Measurements from ENCODE around the gene SNX22. TPM values are rescaled to one million over a fixed set of nuclear protein-coding genes. Genes with fewer than 3 reads are reported as not detected.
"Not testable (repeated sequence)": the region's sequence is repeated elsewhere in the genome, so short reads cannot be mapped to it uniquely, and the experiment has no call there.

SNX22 gene
- polyA plus RNA-seq, 1 donor (not counting 4 experiments of a cell fraction or from before 2014, with no cell fraction given), result 0.04 TPM

DNA sequence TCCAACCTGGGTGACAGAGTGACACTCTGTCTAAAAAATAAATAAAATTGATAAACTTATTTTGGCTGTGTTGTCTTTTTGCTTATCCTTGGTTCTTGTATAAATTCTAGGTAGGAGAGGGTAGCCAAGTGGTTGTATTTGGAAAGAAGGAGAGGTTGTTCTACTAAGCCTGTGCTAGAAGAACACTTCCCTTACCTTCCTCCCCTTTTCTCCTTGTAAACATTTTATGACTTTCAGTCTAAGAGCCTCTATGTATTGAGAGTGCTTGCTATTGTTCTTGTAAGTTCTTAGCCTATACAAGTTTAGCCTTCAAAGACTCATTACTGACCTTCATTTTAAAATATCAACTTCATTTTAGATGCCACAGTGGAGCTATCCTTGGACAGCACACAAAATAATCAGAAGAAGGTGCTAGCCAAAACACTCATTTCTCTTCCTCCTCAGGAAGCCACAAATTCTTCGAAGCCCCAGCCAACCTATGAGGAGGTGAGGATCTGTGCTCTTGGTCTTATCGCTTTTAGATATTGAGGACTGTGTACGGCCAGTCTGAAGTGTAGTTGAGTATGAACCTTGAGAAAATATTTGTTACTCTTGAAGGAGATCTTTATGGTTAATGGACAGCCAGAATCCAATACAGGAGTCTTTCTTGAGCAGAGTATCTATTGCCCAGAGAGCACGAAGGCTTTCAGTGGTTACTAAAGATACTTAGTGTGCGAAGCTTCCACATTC, 33.6 kb upstream of the SNX22 start:
- H2AFZ ChIP-seq (ENCODE audit: control insufficient read depth, low read length), result no peak overlapping the region
- H4K20me1 ChIP-seq (ENCODE audit: control insufficient read depth, extremely low read depth, insufficient read depth, low read length), result no peaks in the 10 kb centered on the region
- no peaks in the 10 kb centered on the region for H3K9me1 ChIP-seq (ENCODE audit: control insufficient read depth, extremely low read depth, insufficient read depth, low read length)
- no peak for DNase-seq (ENCODE audit: low read depth, low spot score)
- no peak overlapping the region for H3K4me2 ChIP-seq (ENCODE audit: control insufficient read depth, extremely low read depth, insufficient read depth, low read depth, low read length)
- no peaks in the 10 kb centered on the region for H3K9me3 ChIP-seq (ENCODE audit: control insufficient read depth, low read depth, low read length)
- peaks cover 14 to 23% of the 10 kb centered on the region in 2 experiments for H3K36me3 ChIP-seq (ENCODE audit: control insufficient read depth in 2 of 2, extremely low read depth in 1 of 2, insufficient read depth in 2 of 2, low read length in 2 of 2)
- H3K79me2 ChIP-seq (ENCODE audit: control insufficient read depth, insufficient read depth, low read length), result no peaks in the 10 kb centered on the region
- no peak overlapping the region for H3K4me3 ChIP-seq (ENCODE audit: control insufficient read depth in 2 of 3, extremely low read depth in 1 of 3, insufficient read depth in 2 of 3, low read depth in 1 of 3, low read length in 3 of 3)
- no peaks in the 10 kb centered on the region for H3K27me3 ChIP-seq (ENCODE audit: control insufficient read depth, extremely low read depth, insufficient read depth, low read length)
- dilution Hi-C loops (cut with MboI; ENCODE audit: extremely low pct_ligation_motif_present, low sequenced_read_pairs), result no loop called here
- no peaks in the 10 kb centered on the region for H3K4me1 ChIP-seq (ENCODE audit: control insufficient read depth, extremely low read depth, insufficient read depth, low read length)
- no peak overlapping the region for H3K9ac ChIP-seq (ENCODE audit: control insufficient read depth, extremely low read depth, insufficient read depth, low read length)
- TF ChIP-seq CTCF (optimal IDR thresholded peaks at IDR 0.05 in 1 of 3, IDR thresholded peaks at IDR 0.05 in 1 of 3, conservative IDR thresholded peaks at IDR 0.05 in 1 of 3; ENCODE audit: extremely low read depth in 1 of 3, insufficient read depth in 2 of 3, low read length in 3 of 3), result no peak
- TF ChIP-seq EZH2 (IDR thresholded peaks at IDR 0.05; ENCODE audit: low read length), result no peak
- no peak overlapping the region for H3K27ac ChIP-seq (ENCODE audit: control insufficient read depth, insufficient read depth, low read length)
- no peak for FAIRE-seq

DNA sequence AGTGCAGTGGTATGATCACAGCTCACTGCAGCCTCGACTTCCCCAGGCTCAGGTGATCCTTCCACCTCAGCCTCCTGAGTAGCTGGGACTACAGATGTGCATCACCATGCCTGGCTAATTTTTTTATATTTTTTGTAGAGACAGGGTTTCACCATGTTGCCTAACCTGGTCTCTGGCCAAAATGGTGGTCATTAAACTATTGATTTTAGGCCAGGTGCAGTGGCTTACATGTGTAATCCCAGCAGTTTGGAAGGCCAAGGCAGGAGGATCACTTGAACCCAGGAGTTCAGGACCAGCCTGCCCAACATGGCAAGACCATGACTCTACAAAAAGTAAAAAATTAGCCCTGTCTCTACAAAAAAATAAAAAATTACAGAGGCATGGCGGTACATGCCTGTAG, 31.2 kb upstream of the SNX22 start:
- H3K9me1 ChIP-seq (ENCODE audit: control insufficient read depth, extremely low read depth, insufficient read depth, low read length); H4K20me1 ChIP-seq (ENCODE audit: control insufficient read depth, extremely low read depth, insufficient read depth, low read length); H3K9me3 ChIP-seq (ENCODE audit: control insufficient read depth, low read depth, low read length); DNase-seq (ENCODE audit: low read depth, low spot score); H3K27ac ChIP-seq (ENCODE audit: control insufficient read depth, insufficient read depth, low read length); H3K4me2 ChIP-seq (ENCODE audit: control insufficient read depth, extremely low read depth, insufficient read depth, low read depth, low read length); H3K79me2 ChIP-seq (ENCODE audit: control insufficient read depth, insufficient read depth, low read length); dilution Hi-C loops (cut with MboI; ENCODE audit: extremely low pct_ligation_motif_present, low sequenced_read_pairs); H2AFZ ChIP-seq (ENCODE audit: control insufficient read depth, low read length); H3K4me1 ChIP-seq (ENCODE audit: control insufficient read depth, extremely low read depth, insufficient read depth, low read length); FAIRE-seq; H3K4me3 ChIP-seq (ENCODE audit: control insufficient read depth in 2 of 3, extremely low read depth in 1 of 3, insufficient read depth in 2 of 3, low read depth in 1 of 3, low read length in 3 of 3); H3K9ac ChIP-seq (ENCODE audit: control insufficient read depth, extremely low read depth, insufficient read depth, low read length); H3K27me3 ChIP-seq (ENCODE audit: control insufficient read depth, extremely low read depth, insufficient read depth, low read length): not testable (repeated sequence)
- peaks cover 19 to 27% of the 10 kb centered on the region in 2 experiments for H3K36me3 ChIP-seq (ENCODE audit: control insufficient read depth in 2 of 2, extremely low read depth in 1 of 2, insufficient read depth in 2 of 2, low read length in 2 of 2)

- no peak overlapping the region for H3K27ac ChIP-seq (ENCODE audit: control insufficient read depth, insufficient read depth, low read length)
- H3K79me2 ChIP-seq (ENCODE audit: control insufficient read depth, insufficient read depth, low read length), result no peaks in the 10 kb centered on the region
- H3K4me3 ChIP-seq (ENCODE audit: control insufficient read depth in 2 of 3, extremely low read depth in 1 of 3, insufficient read depth in 2 of 3, low read depth in 1 of 3, low read length in 3 of 3), result no peak overlapping the region
- no peak overlapping the region for H3K9ac ChIP-seq (ENCODE audit: control insufficient read depth, extremely low read depth, insufficient read depth, low read length)
- H2AFZ ChIP-seq (ENCODE audit: control insufficient read depth, low read length), result no peak overlapping the region
- peaks cover 16 to 28% of the 10 kb centered on the region in 2 experiments for H3K36me3 ChIP-seq (ENCODE audit: control insufficient read depth in 2 of 2, extremely low read depth in 1 of 2, insufficient read depth in 2 of 2, low read length in 2 of 2)
- TF ChIP-seq EZH2 (IDR thresholded peaks at IDR 0.05; ENCODE audit: low read length) (no peak), CTCF (optimal IDR thresholded peaks at IDR 0.05 in 1 of 3, IDR thresholded peaks at IDR 0.05 in 1 of 3, conservative IDR thresholded peaks at IDR 0.05 in 1 of 3; ENCODE audit: extremely low read depth in 1 of 3, insufficient read depth in 2 of 3, low read length in 3 of 3) (no peak)
- no peaks in the 10 kb centered on the region for H3K9me1 ChIP-seq (ENCODE audit: control insufficient read depth, extremely low read depth, insufficient read depth, low read length)
- no peak for DNase-seq (ENCODE audit: low read depth, low spot score)
- no peaks in the 10 kb centered on the region for H4K20me1 ChIP-seq (ENCODE audit: control insufficient read depth, extremely low read depth, insufficient read depth, low read length)
- no peak for FAIRE-seq
- dilution Hi-C loops (cut with MboI; ENCODE audit: extremely low pct_ligation_motif_present, low sequenced_read_pairs), result no loop called here
- H3K9me3 ChIP-seq (ENCODE audit: control insufficient read depth, low read depth, low read length), result no peaks in the 10 kb centered on the region
- no peaks in the 10 kb centered on the region for H3K4me1 ChIP-seq (ENCODE audit: control insufficient read depth, extremely low read depth, insufficient read depth, low read length)
- H3K4me2 ChIP-seq (ENCODE audit: control insufficient read depth, extremely low read depth, insufficient read depth, low read depth, low read length), result no peak overlapping the region
- H3K27me3 ChIP-seq (ENCODE audit: control insufficient read depth, extremely low read depth, insufficient read depth, low read length), result no peaks in the 10 kb centered on the region
These were observed 29.9 kb upstream of the SNX22 start for GRCh38 chr15:64121614-64122013.
